Prostate gland (tissue), 2 donors: ENCODE measurements around the gene DHX40. TPM values are rescaled to one million over a fixed set of nuclear protein-coding genes. Genes with fewer than 3 reads are reported as not detected.
"Not testable (repeated sequence)": the region's sequence is repeated elsewhere in the genome, so short reads cannot be mapped to it uniquely, and the experiment has no call there.

Experiments used
- DNase-seq: peaks from one replicate; pipeline ENCODE4 v3.0.0-alpha.2; 2019; ENCODE audit warnings: low spot score
- H3K27ac ChIP-seq, 2 donors: fragments of 200-600 bp; sonication (generic); 2 replicates each; pipeline ENCODE4 v1.5.1; 2017 to 2019
- H3K27me3 ChIP-seq: fragments of 200-600 bp; sonication (generic); replicated peaks from 2 replicates; pipeline ENCODE4 v1.5.1; 2019; ENCODE audit not compliant: insufficient read depth
- H3K36me3 ChIP-seq, 2 donors: fragments of 200-600 bp; sonication (generic); 1 replicate in 1 of 2; 2 replicates in 1 of 2; pipeline versions ENCODE4 v1.5.1 to v1.8.1; 2017 to 2019
- H3K4me1 ChIP-seq: fragments of 200-600 bp; sonication (generic); replicated peaks from 2 replicates; pipeline ENCODE4 v1.5.1; 2019
- H3K4me3 ChIP-seq, 2 donors: fragments of 200-600 bp; sonication (generic); 2 replicates each; pipeline ENCODE4 v1.5.1; 2017 to 2019
- H3K9me3 ChIP-seq: fragments of 200-600 bp; sonication (generic); 2 replicates; pipeline ENCODE4 v1.5.1; 2017
- CTCF ChIP-seq, 4 experiments: fragments of 200-600 bp in 2 of 4; fragments of 450-650 bp in 2 of 4; sonication (generic) in 2 of 4; IDR thresholded peaks; 1 replicate in 3 of 4; 2 replicates in 1 of 4; pipeline ENCODE4 v1.5.1; 2016 to 2019; ENCODE audit warnings: antibody characterized with exemption in 4 of 4, mild to moderate bottlenecking in 2 of 4, moderate library complexity in 2 of 4
- POLR2A ChIP-seq: fragments of 450-650 bp; IDR thresholded peaks from one replicate; pipeline ENCODE4 v1.6.1; 2016; ENCODE audit warnings: antibody characterized with exemption, mild to moderate bottlenecking
- POLR2AphosphoS5 ChIP-seq: sonication (generic); formaldehyde crosslinking; IDR thresholded peaks from one replicate; pipeline ENCODE4 v1.6.1; 2017; ENCODE audit warnings: antibody characterized with exemption
- WGBS: methylation state at CpG from one replicate; pipeline ENCODE4 v1.1.5; 2018; 5-methylcytosine and 5-hydroxymethylcytosine counted together
- intact Hi-C: fragments of 100-400 bp; cut with DNase I; formaldehyde crosslinking; loops from one replicate; pipeline ENCODE4 v1.14.2; 2022
- total RNA-seq, 2 donors: library from RNA; depleted of rRNA; stranded (reverse); fragments of >200 nt; gene quantifications; one replicate each; pipeline ENCODE4 v1.1.0, GENCODE V29; 2016

Gene DHX40
- total RNA-seq, 2 donors from 2014 or later = 43.7 to 53.7 TPM

- Histone ChIP-seq H3K27ac (no peak overlapping the region), H3K4me3 (no peak overlapping the region), H3K9me3 (no peaks in the 10 kb centered on the region), H3K36me3 (no peaks in the 10 kb centered on the region), H3K4me1 (no peaks in the 10 kb centered on the region), H3K27me3 (no peaks in the 10 kb centered on the region)
- 72% methylated on average over 7 of the region's 7 CpGs for WGBS
- no peak for DNase-seq
- TF ChIP-seq POLR2A = no peak
- no peak for TF ChIP-seq CTCF (IDR thresholded peaks at IDR 0.05)
- no peak for TF ChIP-seq POLR2AphosphoS5
- intact Hi-C loops = no loop called here
Measured at GRCh38 chr17:59558039-59558438, 7.4 kb upstream of the DHX40 start.

GRCh38 chr17:59558953-59559352 is 6.5 kb upstream of the DHX40 start:
- H3K9me3 ChIP-seq = no peaks in the 10 kb centered on the region
- H3K36me3 ChIP-seq = no peaks in the 10 kb centered on the region
- H3K27me3 ChIP-seq = no peaks in the 10 kb centered on the region
- no peak overlapping the region for H3K27ac ChIP-seq
- H3K4me1 ChIP-seq = no peaks in the 10 kb centered on the region
- no peak for DNase-seq
- intact Hi-C loops = no loop called here
- no peak overlapping the region for H3K4me3 ChIP-seq
- peak in 1 of 4 experiments; percentile 24 for TF ChIP-seq CTCF (IDR thresholded peaks at IDR 0.05)
- TF ChIP-seq POLR2A = no peak

- DNase-seq = no peak
- no peaks in the 10 kb centered on the region for H3K36me3 ChIP-seq
- 90% methylated on average over 2 of the region's 2 CpGs for WGBS
- no peak overlapping the region for H3K4me3 ChIP-seq
- no peaks in the 10 kb centered on the region for H3K4me1 ChIP-seq
- no peak for TF ChIP-seq CTCF (IDR thresholded peaks at IDR 0.05)
- TF ChIP-seq POLR2A = no peak
- TF ChIP-seq POLR2AphosphoS5 = no peak
- intact Hi-C loops = loop anchor here (10.0 kb wide), 1 partner anchor 64 kb away; no protein-coding TSS in a partner anchor
- no peaks in the 10 kb centered on the region for H3K27me3 ChIP-seq
- no peak overlapping the region for H3K27ac ChIP-seq
- H3K9me3 ChIP-seq = no peaks in the 10 kb centered on the region
Measured at GRCh38 chr17:59561042-59561441, 4.4 kb upstream of the DHX40 start.

- H3K27ac ChIP-seq = peak overlapping the region; percentile 81 to 91
- DNase-seq = peak; percentile 15
- peak overlapping the region; percentile 70 to 89 for H3K4me3 ChIP-seq
- no peaks in the 10 kb centered on the region for H3K36me3 ChIP-seq
- no peak for TF ChIP-seq POLR2AphosphoS5
- no peak for TF ChIP-seq POLR2A
- TF ChIP-seq CTCF (IDR thresholded peaks at IDR 0.05) = no peak
- WGBS = 0% methylated on average over 9 of the region's 9 CpGs
- intact Hi-C loops = loop anchor here (10.0 kb wide), 1 partner anchor 59 kb away; no protein-coding TSS in a partner anchor
- no peaks in the 10 kb centered on the region for H3K27me3 ChIP-seq
- H3K9me3 ChIP-seq = no peaks in the 10 kb centered on the region
- no peaks in the 10 kb centered on the region for H3K4me1 ChIP-seq
Measured at GRCh38 chr17:59565959-59566324, 532 bp downstream of the DHX40 start.

- H3K9me3 ChIP-seq, H3K27ac ChIP-seq, H3K4me1 ChIP-seq, H3K27me3 ChIP-seq, H3K36me3 ChIP-seq, DNase-seq, H3K4me3 ChIP-seq: not testable (repeated sequence)
- WGBS = 94% methylated on average over 5 of the region's 5 CpGs
- intact Hi-C loops = loop anchor here (10.0 kb wide), 1 partner anchor 56 kb away; no protein-coding TSS in a partner anchor
Measured at GRCh38 chr17:59569151-59569550, 3.7 kb downstream of the DHX40 start.
